Sigmoid colon (tissue), 4 donors: Measurements from ENCODE around the gene NRGN.

Experiments
- CTCF ChIP-seq, 4 experiments: fragments of 450-650 bp in 3 of 4; fragments of 200-600 bp in 1 of 4; IDR thresholded peaks; one replicate each; pipeline ENCODE4 v1.5.1; 2016 to 2019; ENCODE audit warnings: antibody characterized with exemption in 4 of 4, mild to moderate bottlenecking in 3 of 4, moderate library complexity in 2 of 4
- EP300 ChIP-seq, 4 donors: sonication (generic); formaldehyde crosslinking; IDR thresholded peaks; one replicate each; pipeline ENCODE4 v1.6.1; 2017; ENCODE audit warnings: antibody characterized with exemption in 4 of 4
- POLR2A ChIP-seq, 2 donors: fragments of 450-650 bp; IDR thresholded peaks; one replicate each; pipeline ENCODE4 v1.6.1; 2016; ENCODE audit warnings: antibody characterized with exemption in 2 of 2, mild to moderate bottlenecking in 2 of 2, moderate library complexity in 2 of 2

- TF ChIP-seq POLR2A (IDR thresholded peaks at IDR 0.05) (no peak), CTCF (IDR thresholded peaks at IDR 0.05) (no peak), EP300 (IDR thresholded peaks at IDR 0.05) (no peak)
Measured at GRCh38 chr11:124749912-124750311, 10.2 kb downstream of the NRGN start.
